SK-N-SH (cell line): Measurements from ENCODE around the gene ROPN1L. TPM values are rescaled to one million over a fixed set of nuclear protein-coding genes. Genes with fewer than 3 reads are reported as not detected.

Experiments
- CTCF ChIA-PET: fragments of 300-600, 350-600 bp; formaldehyde crosslinking; extraction: SDS; loops from one replicate; lab custom pipeline; 2021; lab: Yijun Ruan, JAX
- POLR2A ChIA-PET: fragments of 350-600 bp; sonication (Branson Sonifier 250); formaldehyde crosslinking; extraction: SDS; loops from one replicate; lab custom pipeline; 2020; ENCODE audit warnings: antibody characterized with exemption, inconsistent platforms; lab: Yijun Ruan, JAX
- DNase-seq: peaks from one replicate; pipeline ENCODE4 v3.0.0; 2012
- H2AFZ ChIP-seq: fragments of 200-600 bp; sonication (generic); 2 replicates; pipeline ENCODE4 v1.8.1; 2016; ENCODE audit warnings: antibody characterized with exemption, mild to moderate bottlenecking, low read depth
- H3F3A ChIP-seq: fragments of 200-600 bp; sonication (generic); replicated peaks from 2 replicates; pipeline ENCODE3; 2016; ENCODE audit warnings: antibody characterized with exemption, mild to moderate bottlenecking; ENCODE audit not compliant: insufficient read depth
- H3K27ac ChIP-seq, 2 experiments: fragments of 200-500 bp in 1 of 2; fragments of 200-600 bp in 1 of 2; sonication (Bioruptor generic) in 1 of 2; sonication (generic), shearing (Covaris generic) in 1 of 2; 2 replicates each; pipeline versions ENCODE4 v1.5.1 to v1.6.1; 2014 to 2016; ENCODE audit warnings: low read depth in 2 of 2, inconsistent platforms in 1 of 2, low read length in 1 of 2, mild to moderate bottlenecking in 1 of 2, mixed read lengths in 1 of 2
- H3K27me3 ChIP-seq: fragments of 200-600 bp; sonication (generic), shearing (Covaris generic); 2 replicates; pipeline ENCODE4 v1.6.1; 2016; ENCODE audit warnings: mixed run types; ENCODE audit not compliant: insufficient read depth
- H3K36me3 ChIP-seq, 2 experiments: fragments of 200-500 bp in 1 of 2; fragments of 200-600 bp in 1 of 2; sonication (Bioruptor generic) in 1 of 2; sonication (generic) in 1 of 2; replicated peaks in 1 of 2; 2 replicates each; pipeline versions ENCODE3 to v1.5.1; 2014 to 2016; ENCODE audit warnings: low read length in 1 of 2, mild to moderate bottlenecking in 1 of 2; ENCODE audit not compliant: insufficient read depth in 2 of 2, control insufficient read depth in 1 of 2
- H3K4me1 ChIP-seq, 2 experiments: fragments of 200-500 bp in 1 of 2; fragments of 200-600 bp in 1 of 2; sonication (Bioruptor generic) in 1 of 2; sonication (generic), shearing (Covaris generic) in 1 of 2; 2 replicates each; pipeline versions ENCODE4 v1.5.1 to v1.6.1; 2014 to 2016; ENCODE audit warnings: low read depth in 1 of 2, low read length in 1 of 2, mixed run types in 1 of 2; ENCODE audit not compliant: insufficient read depth in 2 of 2, control insufficient read depth in 1 of 2
- H3K4me2 ChIP-seq: fragments of 200-600 bp; sonication (generic), shearing (Covaris generic); 2 replicates; pipeline ENCODE4 v1.6.1; 2017; ENCODE audit warnings: mixed run types
- H3K4me3 ChIP-seq, 2 experiments: fragments of 200-500 bp in 1 of 2; fragments of 200-600 bp in 1 of 2; sonication (Bioruptor generic) in 1 of 2; sonication (generic), shearing (Covaris generic) in 1 of 2; 2 replicates each; pipeline versions ENCODE4 v1.5.1 to v1.8.1; 2014 to 2016; ENCODE audit warnings: low read depth in 2 of 2, inconsistent platforms in 1 of 2, low read length in 1 of 2, mild to moderate bottlenecking in 1 of 2, mixed read lengths in 1 of 2, moderate library complexity in 1 of 2
- H3K79me2 ChIP-seq: fragments of 200-600 bp; sonication (generic); 2 replicates; pipeline ENCODE4 v1.8.1; 2017; ENCODE audit warnings: mild to moderate bottlenecking; ENCODE audit not compliant: insufficient read depth
- H3K9ac ChIP-seq: fragments of 200-600 bp; sonication (generic); 2 replicates; pipeline ENCODE4 v1.6.1; 2017; ENCODE audit warnings: mixed run types
- H3K9me2 ChIP-seq: fragments of 200-600 bp; sonication (generic); 2 replicates; pipeline ENCODE4 v1.6.1; 2017; ENCODE audit warnings: mixed run types
- H3K9me3 ChIP-seq: fragments of 200-600 bp; sonication (generic); 2 replicates; pipeline ENCODE4 v1.6.1; 2017; ENCODE audit warnings: mixed run types, mild to moderate bottlenecking, moderate library complexity
- H4K20me1 ChIP-seq: fragments of 200-600 bp; sonication (generic); 2 replicates; pipeline ENCODE4 v1.6.1; 2017; ENCODE audit warnings: mild to moderate bottlenecking, mixed run types; ENCODE audit not compliant: insufficient read depth
- CHD2 ChIP-seq: fragments of 150-350 bp; IDR thresholded peaks from 2 replicates; pipeline ENCODE4 v1.6.1; 2018; ENCODE audit warnings: low read length; ENCODE audit not compliant: partially characterized antibody
- CTCF ChIP-seq: fragments of 200-600 bp; sonication (generic); IDR thresholded peaks from 2 replicates; pipeline ENCODE4 v1.6.1; 2017; ENCODE audit warnings: antibody characterized with exemption, mild to moderate bottlenecking, moderate library complexity
- EZH2phosphoT487 ChIP-seq: fragments of 200-600 bp; sonication (generic); IDR thresholded peaks from 2 replicates; pipeline ENCODE4 v1.6.1; 2017; ENCODE audit warnings: low read depth, mixed run types, mild to moderate bottlenecking, antibody characterized with exemption, moderate library complexity, borderline replicate concordance
- FOSL2 ChIP-seq: IDR thresholded peaks from 2 replicates; pipeline ENCODE4 v1.4.0; 2012; ENCODE audit warnings: low read depth, mild to moderate bottlenecking, moderate library complexity, borderline replicate concordance
- FOXJ3 ChIP-seq: sonication (generic); formaldehyde crosslinking; IDR thresholded peaks from 2 replicates; pipeline ENCODE4 v1.5.1; 2020; ENCODE audit warnings: mild to moderate bottlenecking, missing genetic modification reagents
- GATA2 ChIP-seq: sonication (generic); formaldehyde crosslinking; IDR thresholded peaks from 2 replicates; pipeline ENCODE4 v1.5.0; 2020; ENCODE audit warnings: mild to moderate bottlenecking, missing genetic modification reagents
- MXI1 ChIP-seq: IDR thresholded peaks from 2 replicates; pipeline ENCODE4 v1.6.1; 2012; ENCODE audit warnings: mild to moderate bottlenecking, low read depth, low read length, improper control_type of control experiment
- NFIC ChIP-seq: IDR thresholded peaks from 2 replicates; pipeline ENCODE4 v1.4.0; 2012; ENCODE audit warnings: borderline replicate concordance
- RAD21 ChIP-seq: IDR thresholded peaks from 2 replicates; pipeline ENCODE4 v1.6.1; 2012; ENCODE audit warnings: mild to moderate bottlenecking, low read length
- TAF1 ChIP-seq: IDR thresholded peaks from 2 replicates; pipeline ENCODE4 v1.6.1; 2012; ENCODE audit warnings: low read depth, mild to moderate bottlenecking, low read length, moderate library complexity, borderline replicate concordance
- TCF12 ChIP-seq: IDR thresholded peaks from 2 replicates; pipeline ENCODE4 v1.4.0; 2012
- TEAD4 ChIP-seq: IDR thresholded peaks from 2 replicates; pipeline ENCODE4 v1.4.0; 2012; ENCODE audit warnings: mild to moderate bottlenecking, borderline replicate concordance; ENCODE audit not compliant: insufficient read depth
- YY1 ChIP-seq: IDR thresholded peaks from 2 replicates; pipeline ENCODE4 v1.4.0; 2012; ENCODE audit warnings: low read depth, mild to moderate bottlenecking
- WGBS: methylation state at CpG from one replicate; pipeline ENCODE4 v1.1.6; 2017; ENCODE audit warnings: low lambda C conversion rate; 5-methylcytosine and 5-hydroxymethylcytosine counted together
- polyA plus RNA-seq, 3 experiments: library from polyadenylated mRNA; depleted of rRNA; stranded (reverse); fragments of >200 nt; gene quantifications; 2 replicates each; pipeline ENCODE4 v1.2.3, GENCODE V29; 2012
- TF ChIP-seq, protein P1 (sequence below): IDR thresholded peaks from 2 replicates; pipeline ENCODE4 v1.4.0; 2012; ENCODE audit warnings: low read depth
- TF ChIP-seq, protein P2 (sequence below): IDR thresholded peaks from 2 replicates; pipeline ENCODE4 v1.6.1; 2012; ENCODE audit warnings: mild to moderate bottlenecking, low read depth, low read length, moderate library complexity

The ROPN1L gene
- polyA plus RNA-seq, 1 of the 3 experiments (the other 2 are of a cell fraction) = 0.31 TPM

DNA sequence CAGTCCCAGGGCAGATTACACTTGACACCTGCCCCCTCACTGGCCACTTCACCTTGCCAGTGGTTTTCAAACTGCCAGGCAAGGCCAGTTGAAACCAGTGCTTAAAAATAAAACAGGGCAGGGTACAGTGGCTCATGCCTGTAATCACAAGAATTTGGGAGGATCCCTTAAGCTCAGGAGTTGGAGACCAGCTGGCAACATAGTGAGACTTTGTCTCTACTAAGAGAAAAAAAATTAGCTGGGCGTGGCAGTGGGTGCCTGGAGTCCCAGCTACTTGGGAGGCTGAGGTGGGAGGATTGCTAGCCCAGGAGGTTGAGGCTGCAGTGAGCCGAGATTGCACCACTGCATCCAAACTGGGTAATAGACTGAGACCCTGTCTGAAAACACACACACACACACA is 58.1 kb downstream of the ROPN1L start:
- no peak overlapping the region for H3K4me2 ChIP-seq
- H4K20me1 ChIP-seq = no peaks in the 10 kb centered on the region
- no peak for TF ChIP-seq MXI1
- TF ChIP-seq YY1 = no peak
- TF ChIP-seq NFIC = no peak
- no peak for TF ChIP-seq RAD21
- TF ChIP-seq, protein P1, sequence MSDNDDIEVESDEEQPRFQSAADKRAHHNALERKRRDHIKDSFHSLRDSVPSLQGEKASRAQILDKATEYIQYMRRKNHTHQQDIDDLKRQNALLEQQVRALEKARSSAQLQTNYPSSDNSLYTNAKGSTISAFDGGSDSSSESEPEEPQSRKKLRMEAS = no peak
- no peak for TF ChIP-seq GATA2
- TF ChIP-seq CTCF = no peak
- TF ChIP-seq EZH2phosphoT487 = no peak
- no peak for TF ChIP-seq CHD2
- TF ChIP-seq, protein P2, sequence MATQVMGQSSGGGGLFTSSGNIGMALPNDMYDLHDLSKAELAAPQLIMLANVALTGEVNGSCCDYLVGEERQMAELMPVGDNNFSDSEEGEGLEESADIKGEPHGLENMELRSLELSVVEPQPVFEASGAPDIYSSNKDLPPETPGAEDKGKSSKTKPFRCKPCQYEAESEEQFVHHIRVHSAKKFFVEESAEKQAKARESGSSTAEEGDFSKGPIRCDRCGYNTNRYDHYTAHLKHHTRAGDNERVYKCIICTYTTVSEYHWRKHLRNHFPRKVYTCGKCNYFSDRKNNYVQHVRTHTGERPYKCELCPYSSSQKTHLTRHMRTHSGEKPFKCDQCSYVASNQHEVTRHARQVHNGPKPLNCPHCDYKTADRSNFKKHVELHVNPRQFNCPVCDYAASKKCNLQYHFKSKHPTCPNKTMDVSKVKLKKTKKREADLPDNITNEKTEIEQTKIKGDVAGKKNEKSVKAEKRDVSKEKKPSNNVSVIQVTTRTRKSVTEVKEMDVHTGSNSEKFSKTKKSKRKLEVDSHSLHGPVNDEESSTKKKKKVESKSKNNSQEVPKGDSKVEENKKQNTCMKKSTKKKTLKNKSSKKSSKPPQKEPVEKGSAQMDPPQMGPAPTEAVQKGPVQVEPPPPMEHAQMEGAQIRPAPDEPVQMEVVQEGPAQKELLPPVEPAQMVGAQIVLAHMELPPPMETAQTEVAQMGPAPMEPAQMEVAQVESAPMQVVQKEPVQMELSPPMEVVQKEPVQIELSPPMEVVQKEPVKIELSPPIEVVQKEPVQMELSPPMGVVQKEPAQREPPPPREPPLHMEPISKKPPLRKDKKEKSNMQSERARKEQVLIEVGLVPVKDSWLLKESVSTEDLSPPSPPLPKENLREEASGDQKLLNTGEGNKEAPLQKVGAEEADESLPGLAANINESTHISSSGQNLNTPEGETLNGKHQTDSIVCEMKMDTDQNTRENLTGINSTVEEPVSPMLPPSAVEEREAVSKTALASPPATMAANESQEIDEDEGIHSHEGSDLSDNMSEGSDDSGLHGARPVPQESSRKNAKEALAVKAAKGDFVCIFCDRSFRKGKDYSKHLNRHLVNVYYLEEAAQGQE = no peak
- no peak for TF ChIP-seq FOSL2
- no peak for TF ChIP-seq TCF12
- no peak for TF ChIP-seq FOXJ3 (CRISPR knock-in tag)
- TF ChIP-seq TAF1 = no peak
- TF ChIP-seq TEAD4 = no peak
- no peaks in the 10 kb centered on the region for H3K9me3 ChIP-seq
- no peaks in the 10 kb centered on the region for H3K79me2 ChIP-seq
- H3K4me1 ChIP-seq = peaks cover 0 to 15% of the 10 kb centered on the region in 2 experiments; a peak in 2 of 4 replicates
- DNase-seq = no peak
- POLR2A ChIA-PET = no interaction called here
- H3K27me3 ChIP-seq = no peaks in the 10 kb centered on the region
- H2AFZ ChIP-seq = no peak overlapping the region
- H3K4me3 ChIP-seq = no peak overlapping the region
- H3F3A ChIP-seq = no peaks in the 10 kb centered on the region
- CTCF ChIA-PET = interaction anchor here (1.8 kb wide), 1 partner anchor 47 kb away, joined by 7 read pairs; no protein-coding TSS in a partner anchor
- no peak overlapping the region for H3K27ac ChIP-seq
- no peak overlapping the region for H3K9ac ChIP-seq
- WGBS = 91% methylated on average over 2 of the region's 2 CpGs
- no peaks in the 10 kb centered on the region for H3K36me3 ChIP-seq
- no peaks in the 10 kb centered on the region for H3K9me2 ChIP-seq
